T-helper 17 cell (primary cell): ENCODE results near the gene NPPB. TPM values are rescaled to one million over a fixed set of nuclear protein-coding genes. Genes with fewer than 3 reads are reported as not detected.

Experiments used
- ATAC-seq: fragments of 150-1000 bp; cut with Tn5 transposase; 2 replicates; pipeline ENCODE4 v1.10.0; 2021; ENCODE audit warnings: mild to moderate bottlenecking, moderate library complexity
- DNase-seq, 3 donors: peaks; one replicate each; pipeline versions ENCODE4 v3.0.0 to v3.0.0-alpha.2; 2020 to 2021
- H3K9me3 ChIP-seq: one replicate; pipeline ENCODE4 v1.7.0; 2013; ENCODE audit warnings: low read length, mild to moderate bottlenecking; ENCODE audit not compliant: control insufficient read depth, poor library complexity, severe bottlenecking
- H3K27ac Mint-ChIP-seq: one replicate; pipeline ENCODE4 v1.8.0; 2022; ENCODE audit warnings: mild to moderate bottlenecking, moderate library complexity, mixed read lengths
- H3K27me3 Mint-ChIP-seq: one replicate; pipeline ENCODE4 v1.8.0; 2022; ENCODE audit warnings: mixed read lengths
- H3K36me3 Mint-ChIP-seq: one replicate; pipeline ENCODE4 v1.8.0; 2022; ENCODE audit warnings: low read depth, mixed read lengths
- H3K4me1 Mint-ChIP-seq: one replicate; pipeline ENCODE4 v1.8.0; 2022; ENCODE audit warnings: mild to moderate bottlenecking, mixed read lengths
- H3K4me3 Mint-ChIP-seq: one replicate; pipeline ENCODE4 v1.8.0; 2022; ENCODE audit warnings: mild to moderate bottlenecking, moderate library complexity, mixed read lengths
- total RNA-seq, 4 donors: library from RNA in 2 of 4; stranded (reverse) in 2 of 4; gene quantifications; one replicate each; pipeline ENCODE4 v1.2.3 and lab custom pipeline; 2022 to 2026

The NPPB gene
- total RNA-seq, 2 donors from 2014 or later: not detected

- Mint-ChIP-seq H3K4me1 (peaks cover 3% of the 10 kb centered on the region), H3K27me3 (peaks cover 48% of the 10 kb centered on the region), H3K27ac (no peak overlapping the region), H3K36me3 (peaks cover 2% of the 10 kb centered on the region), H3K4me3 (no peak overlapping the region)
- H3K9me3 ChIP-seq: no peaks in the 10 kb centered on the region
- DNase-seq: no peak
- ATAC-seq: no peak
Measured at GRCh38 chr1:11891433-11892186, 32.9 kb upstream of the NPPB start.

- DNase-seq (no peak), ATAC-seq (no peak)
- no peak overlapping the region for H3K4me3 Mint-ChIP-seq
- H3K9me3 ChIP-seq: no peaks in the 10 kb centered on the region
- H3K4me1 Mint-ChIP-seq: peaks cover 5% of the 10 kb centered on the region
- H3K27ac Mint-ChIP-seq: no peak overlapping the region
- H3K36me3 Mint-ChIP-seq: no peaks in the 10 kb centered on the region
- H3K27me3 Mint-ChIP-seq: peaks cover 44% of the 10 kb centered on the region
Measured at GRCh38 chr1:11888877-11889208, 30.1 kb upstream of the NPPB start.

GRCh38 chr1:11888206-11888876 lies 29.6 kb upstream of the NPPB start:
- peaks cover 5% of the 10 kb centered on the region for H3K4me1 Mint-ChIP-seq
- H3K27me3 Mint-ChIP-seq: peaks cover 39% of the 10 kb centered on the region
- no peaks in the 10 kb centered on the region for H3K9me3 ChIP-seq
- DNase-seq: no peak
- no peak for ATAC-seq
- no peaks in the 10 kb centered on the region for H3K36me3 Mint-ChIP-seq
- H3K4me3 Mint-ChIP-seq: no peak overlapping the region
- no peak overlapping the region for H3K27ac Mint-ChIP-seq

DNA sequence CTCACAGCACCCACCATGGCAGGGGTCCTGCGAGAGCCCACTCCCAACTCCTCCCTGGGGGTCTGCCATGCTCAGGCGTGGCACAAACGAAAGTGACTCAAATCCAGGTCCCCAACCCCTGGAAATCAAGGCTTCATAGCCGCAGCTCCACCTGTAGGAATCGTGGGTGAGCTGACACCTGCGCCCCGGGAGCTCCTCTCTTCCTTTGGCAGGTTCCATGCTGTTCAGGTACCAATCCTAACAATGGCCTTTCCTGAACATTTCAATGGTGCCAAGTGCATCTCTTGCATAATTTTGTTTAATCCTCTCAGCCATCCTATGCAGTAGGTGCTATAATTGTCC lies 28.9 kb upstream of the NPPB start:
- H3K27me3 Mint-ChIP-seq: peaks cover 38% of the 10 kb centered on the region
- H3K36me3 Mint-ChIP-seq: no peaks in the 10 kb centered on the region
- H3K27ac Mint-ChIP-seq: no peak overlapping the region
- ATAC-seq (no peak), DNase-seq (no peak)
- no peaks in the 10 kb centered on the region for H3K9me3 ChIP-seq
- peaks cover 5% of the 10 kb centered on the region for H3K4me1 Mint-ChIP-seq
- H3K4me3 Mint-ChIP-seq: no peak overlapping the region

- H3K4me1 Mint-ChIP-seq: peaks cover 5% of the 10 kb centered on the region
- H3K9me3 ChIP-seq: no peaks in the 10 kb centered on the region
- no peak for ATAC-seq
- peaks cover 37% of the 10 kb centered on the region for H3K27me3 Mint-ChIP-seq
- no peaks in the 10 kb centered on the region for H3K36me3 Mint-ChIP-seq
- H3K27ac Mint-ChIP-seq: no peak overlapping the region
- H3K4me3 Mint-ChIP-seq: no peak overlapping the region
- no peak for DNase-seq
Measured at GRCh38 chr1:11886986-11887665, 28.4 kb upstream of the NPPB start.

GRCh38 chr1:11885916-11886315 lies 27.2 kb upstream of the NPPB start:
- no peak overlapping the region for H3K4me3 Mint-ChIP-seq
- H3K27me3 Mint-ChIP-seq: peaks cover 39% of the 10 kb centered on the region
- no peaks in the 10 kb centered on the region for H3K36me3 Mint-ChIP-seq
- ATAC-seq (no peak), DNase-seq (no peak)
- peaks cover 5% of the 10 kb centered on the region for H3K4me1 Mint-ChIP-seq
- no peaks in the 10 kb centered on the region for H3K9me3 ChIP-seq
- H3K27ac Mint-ChIP-seq: no peak overlapping the region

DNA sequence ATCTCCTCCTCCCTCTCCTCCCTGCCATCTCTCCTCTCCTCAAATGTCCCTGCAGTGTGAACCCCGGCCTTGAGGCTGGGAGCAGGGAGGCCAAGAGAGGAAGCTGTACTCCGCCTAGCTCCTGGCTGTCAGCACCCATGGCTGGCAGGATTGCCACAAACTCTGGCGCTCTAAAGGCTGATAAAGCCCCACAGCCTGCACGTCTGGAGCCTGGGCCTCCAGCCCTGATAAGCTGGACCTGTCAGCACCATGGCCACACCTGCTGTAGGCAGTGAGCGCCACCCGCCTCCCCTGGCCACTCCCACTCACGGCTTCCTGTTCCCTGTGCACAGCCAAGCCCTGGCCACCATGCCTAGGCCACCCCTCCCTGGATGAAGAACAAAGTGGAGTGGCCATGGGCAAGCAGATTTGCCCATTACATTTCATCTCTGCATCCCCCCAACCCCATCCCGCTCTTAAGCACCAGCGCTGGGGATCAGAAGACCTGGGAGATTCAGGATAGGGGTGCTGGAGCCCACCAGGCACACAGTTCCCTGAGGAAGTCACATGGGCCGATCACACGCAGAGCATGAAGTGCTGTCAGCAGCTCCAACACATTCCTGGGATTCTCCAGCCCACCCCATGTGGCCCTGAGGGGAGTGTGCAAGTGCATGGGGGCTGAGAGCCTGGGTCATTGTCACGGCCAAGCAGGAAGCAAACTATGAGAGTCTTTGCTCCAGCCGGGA lies 24.2 kb upstream of the NPPB start:
- no peaks in the 10 kb centered on the region for H3K36me3 Mint-ChIP-seq
- ATAC-seq: no peak

GRCh38 chr1:11881749-11882441 lies 23.1 kb upstream of the NPPB start:
- H3K9me3 ChIP-seq: no peaks in the 10 kb centered on the region
- peaks cover 5% of the 10 kb centered on the region for H3K4me1 Mint-ChIP-seq
- peaks cover 29% of the 10 kb centered on the region for H3K27me3 Mint-ChIP-seq
- ATAC-seq: no peak
- no peaks in the 10 kb centered on the region for H3K36me3 Mint-ChIP-seq
- H3K4me3 Mint-ChIP-seq: no peak overlapping the region
- H3K27ac Mint-ChIP-seq: no peak overlapping the region
- DNase-seq: no peak

More for the DNA sequence above, 24.2 kb upstream of the NPPB start:
- Mint-ChIP-seq H3K27ac (no peak overlapping the region), H3K27me3 (peaks cover 36% of the 10 kb centered on the region), H3K4me3 (no peak overlapping the region), H3K4me1 (peaks cover 5% of the 10 kb centered on the region)
- no peak for DNase-seq
- H3K9me3 ChIP-seq: no peaks in the 10 kb centered on the region

DNA sequence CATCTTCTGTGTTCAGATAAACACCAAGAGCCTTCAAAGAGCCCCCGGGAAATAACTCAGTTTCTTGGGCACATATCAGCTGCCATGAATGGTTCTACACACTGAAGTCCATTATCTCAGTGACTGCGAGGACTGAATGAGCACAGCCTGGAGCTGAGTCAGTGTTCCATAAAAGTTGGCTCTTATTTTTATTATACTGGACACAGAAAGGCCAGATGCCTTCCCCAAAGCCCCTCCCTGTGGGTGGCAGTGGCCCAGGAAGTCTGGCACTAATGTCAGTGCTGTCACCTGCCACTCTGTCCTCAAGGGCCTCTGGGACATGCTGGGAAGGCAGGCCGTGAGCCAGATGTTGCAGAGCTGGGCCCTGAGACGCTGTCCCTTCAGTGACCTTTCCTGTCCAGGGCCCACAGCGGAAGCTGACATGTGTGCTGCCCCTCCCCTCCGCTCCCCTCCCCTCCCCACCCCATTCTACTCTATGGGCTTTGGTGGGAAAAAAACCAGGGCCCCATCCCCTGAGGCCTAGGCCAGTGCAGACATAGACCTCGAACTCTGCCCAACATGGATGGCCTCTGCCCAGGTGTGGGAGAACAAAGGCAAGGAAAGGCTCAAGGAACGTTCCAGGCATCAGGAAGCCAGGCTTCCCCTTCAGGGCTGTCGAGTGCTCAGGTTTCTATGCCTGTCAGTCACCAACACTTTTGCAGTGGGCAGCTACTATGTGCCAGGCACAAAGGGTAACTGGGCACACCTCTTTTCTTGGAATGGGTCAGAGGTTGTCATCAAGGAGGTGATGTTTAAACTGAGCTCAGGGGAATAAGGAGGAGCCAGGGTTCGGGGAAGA lies 22.4 kb upstream of the NPPB start:
- no peak overlapping the region for H3K4me3 Mint-ChIP-seq
- no peak overlapping the region for H3K27ac Mint-ChIP-seq
- no peaks in the 10 kb centered on the region for H3K9me3 ChIP-seq
- no peak for DNase-seq
- ATAC-seq: no peak
- H3K36me3 Mint-ChIP-seq: no peaks in the 10 kb centered on the region
- H3K27me3 Mint-ChIP-seq: peaks cover 33% of the 10 kb centered on the region
- H3K4me1 Mint-ChIP-seq: peaks cover 3% of the 10 kb centered on the region

- Mint-ChIP-seq H3K27ac (no peak overlapping the region), H3K4me1 (no peaks in the 10 kb centered on the region), H3K36me3 (no peaks in the 10 kb centered on the region), H3K27me3 (peaks cover 33% of the 10 kb centered on the region), H3K4me3 (no peak overlapping the region)
- no peak for DNase-seq
- ATAC-seq: no peak
- H3K9me3 ChIP-seq: no peaks in the 10 kb centered on the region
Measured at GRCh38 chr1:11880181-11880575, 21.4 kb upstream of the NPPB start.

- Mint-ChIP-seq H3K36me3 (no peaks in the 10 kb centered on the region), H3K27me3 (peaks cover 36% of the 10 kb centered on the region), H3K27ac (no peak overlapping the region), H3K4me3 (no peak overlapping the region), H3K4me1 (no peaks in the 10 kb centered on the region)
- ATAC-seq: no peak
- no peaks in the 10 kb centered on the region for H3K9me3 ChIP-seq
- no peak for DNase-seq
Measured at GRCh38 chr1:11879311-11880180, 20.8 kb upstream of the NPPB start.

DNA sequence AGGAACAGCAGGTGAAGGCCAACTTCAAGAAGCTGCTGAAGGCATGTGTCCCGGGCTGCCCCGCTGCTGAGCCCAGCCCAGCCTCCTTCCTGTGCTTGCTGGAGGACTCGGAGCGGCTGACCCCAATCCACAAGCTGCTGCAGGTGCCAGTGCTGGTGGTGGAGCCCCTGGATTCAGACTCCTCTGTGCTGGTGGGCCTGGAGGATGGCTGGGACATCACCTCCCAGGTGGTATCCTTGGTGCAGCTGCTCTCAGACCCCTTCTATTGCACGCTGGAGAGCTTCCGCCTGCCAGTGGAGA lies 20.1 kb upstream of the NPPB start:
- no peaks in the 10 kb centered on the region for H3K9me3 ChIP-seq
- Mint-ChIP-seq H3K36me3 (no peaks in the 10 kb centered on the region), H3K4me1 (no peaks in the 10 kb centered on the region), H3K4me3 (no peak overlapping the region), H3K27me3 (peaks cover 43% of the 10 kb centered on the region), H3K27ac (no peak overlapping the region)
- no peak for ATAC-seq
- DNase-seq: no peak
